HUDEP-2 (cell line): Measurements from ENCODE around the gene LAPTM4A.

Source experiments
- DNase-seq, 76 experiments: peaks; one replicate each; lab custom pipeline; 2025; ENCODE audit not compliant: unreplicated experiment in 76 of 76; lab: John Stamatoyannopoulos, UW

The LAPTM4A gene

DNA sequence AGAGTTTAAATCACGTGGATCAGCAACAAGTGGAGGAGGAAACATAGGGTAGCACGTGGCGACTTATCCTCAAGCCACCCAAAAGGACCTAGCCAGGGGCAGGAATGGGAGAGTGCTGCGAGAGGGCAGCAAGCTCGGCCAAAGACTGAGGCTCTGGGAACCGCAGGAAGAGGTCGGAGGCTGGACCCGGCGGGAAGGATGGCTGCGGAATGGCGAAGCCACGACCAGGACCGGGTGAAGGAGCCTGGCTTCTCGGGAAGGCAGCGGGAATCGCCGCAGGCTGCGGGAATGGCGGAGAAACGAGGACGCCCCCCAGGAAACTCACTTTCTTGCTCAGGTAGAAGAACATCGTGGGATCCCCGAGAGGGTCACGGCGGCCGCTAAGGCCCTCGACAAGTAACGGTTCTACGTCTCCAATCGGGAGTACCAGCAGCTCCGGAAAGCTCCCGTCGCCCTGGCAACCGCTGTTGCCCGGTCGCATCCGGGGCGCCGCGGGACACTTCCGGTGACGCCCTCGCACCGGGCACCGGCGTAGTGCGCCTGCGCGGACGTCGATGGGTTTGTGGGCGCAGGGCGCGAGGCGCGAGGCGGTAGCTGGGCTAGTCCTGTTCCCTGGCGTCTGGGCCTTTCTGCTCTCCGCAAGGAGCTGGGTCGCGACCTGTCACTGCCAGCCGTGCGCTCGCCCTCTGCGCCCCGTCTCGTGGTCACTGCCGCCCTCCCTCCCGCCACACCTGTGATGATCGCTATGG, 61.6 kb downstream of the LAPTM4A start, which contains the start of gene WDR35:
Gene WDR35 (minus strand): TSS at position 439 of the 749 bp plus-strand sequence. CDS start 90 bp downstream, at position 349.
- DNase-seq: peak; percentile 8 to 94 (median 85)

DNA sequence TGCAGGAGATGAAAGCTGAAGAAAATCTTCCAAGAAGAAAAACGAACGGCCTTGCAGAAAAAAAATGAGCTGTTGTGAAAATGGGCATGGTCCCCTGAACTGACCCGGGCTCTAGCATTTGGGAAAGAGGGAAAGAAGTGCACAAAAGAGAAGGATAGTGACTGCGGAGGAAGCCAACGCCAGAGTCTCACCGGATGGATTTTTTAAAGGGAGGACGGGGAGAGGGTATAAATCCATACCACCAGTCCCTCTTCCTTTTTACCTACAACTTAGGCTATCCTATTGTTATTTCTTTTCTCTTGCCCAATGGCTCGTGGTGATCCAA, 62.1 kb downstream of the LAPTM4A start:
- peak in 3 of 76 experiments; percentile 1 to 19 (median 6) for DNase-seq

DNA sequence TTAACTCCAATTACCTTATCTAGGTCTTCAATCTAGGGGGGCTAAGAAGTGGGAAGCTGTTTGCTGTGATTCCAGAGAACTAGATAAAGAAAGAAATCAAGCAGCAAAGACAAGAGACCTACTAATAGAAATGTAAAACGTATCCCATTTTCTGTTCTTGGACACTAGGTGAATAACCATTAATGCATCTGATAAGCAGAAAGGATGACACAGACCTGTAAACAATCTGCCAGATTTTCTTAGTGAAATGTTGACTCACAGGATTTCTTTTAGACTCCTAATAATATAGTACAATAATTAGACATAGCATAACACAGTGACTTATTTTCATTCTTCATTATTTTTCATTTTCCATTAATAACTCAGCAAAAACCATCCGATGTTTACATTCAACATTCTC, 62.8 kb downstream of the LAPTM4A start:
- no peak for DNase-seq

DNA sequence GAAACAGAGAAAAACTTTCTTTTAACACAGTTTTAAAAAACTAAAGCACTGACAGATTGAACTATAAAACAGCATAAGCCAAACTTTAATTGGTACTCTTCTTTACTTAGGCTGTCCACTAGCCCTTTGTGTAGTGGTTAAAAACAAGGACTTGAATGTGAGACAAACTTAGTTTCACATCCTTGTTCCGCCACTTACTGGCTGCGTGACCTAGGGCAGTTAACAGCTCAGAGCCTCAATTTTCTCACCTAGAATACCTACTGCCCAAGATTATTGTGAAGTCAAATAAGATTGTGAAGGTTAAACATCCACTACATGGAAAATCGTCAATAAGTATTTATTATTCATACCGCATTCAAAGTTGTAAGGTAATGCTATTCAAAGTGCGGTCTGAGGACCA, 63.5 kb downstream of the LAPTM4A start:
- DNase-seq: no peak
